ENCODE results near the gene ENPP3.

ENPP3 gene

DNA sequence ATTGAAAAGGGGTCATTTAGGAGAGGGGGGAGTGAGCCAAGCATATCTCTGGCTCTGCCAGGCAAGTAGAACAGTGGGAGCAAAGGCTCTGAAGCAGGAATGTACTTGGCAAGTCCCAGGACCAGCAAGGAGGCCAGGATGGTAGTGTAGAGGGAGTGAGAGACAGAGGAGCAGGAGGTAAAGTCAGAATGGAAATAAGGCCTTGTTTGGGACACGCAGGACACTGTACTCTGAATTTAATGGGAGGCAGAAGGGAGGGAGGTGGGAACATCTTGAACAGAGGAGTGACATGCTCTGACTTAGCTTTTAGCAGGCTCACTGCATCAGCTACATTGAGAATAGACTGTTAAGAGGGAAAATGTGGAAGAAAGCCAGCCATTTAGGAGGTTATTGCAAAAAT is 133.7 kb downstream of the ENPP3 start:
- no peak for DNase-seq

DNA sequence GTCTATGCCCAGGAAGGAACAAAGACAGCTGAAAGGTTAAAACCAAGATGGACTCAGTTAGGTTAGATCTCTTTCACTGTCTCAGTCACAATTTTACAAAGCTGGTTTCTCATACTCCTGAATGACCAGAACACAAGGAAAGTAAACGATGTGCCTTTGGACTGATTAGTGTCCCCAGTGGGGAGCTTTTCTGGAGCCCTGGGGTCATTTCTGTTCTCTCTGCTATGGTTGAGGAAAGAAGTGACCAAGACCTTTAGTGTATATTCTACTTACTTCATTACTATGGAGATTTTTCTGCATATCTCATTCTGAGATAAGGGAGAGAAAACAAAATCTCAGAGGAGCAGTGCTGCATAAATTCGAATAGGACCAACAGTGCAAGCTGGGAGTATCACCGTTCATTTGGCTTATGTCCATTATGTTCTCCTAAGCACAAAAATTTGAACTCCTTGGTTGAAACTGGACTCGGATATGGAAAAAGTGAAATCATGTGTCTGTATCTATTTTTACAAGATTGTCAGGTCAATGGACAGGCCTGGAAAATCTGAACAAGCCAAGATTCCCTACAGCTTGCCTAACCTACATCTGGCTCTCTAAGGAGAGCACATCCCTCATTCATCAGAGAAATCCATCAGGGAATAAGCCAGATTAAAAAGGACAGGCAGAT is 136.3 kb downstream of the ENPP3 start:
- no peak for DNase-seq

DNA sequence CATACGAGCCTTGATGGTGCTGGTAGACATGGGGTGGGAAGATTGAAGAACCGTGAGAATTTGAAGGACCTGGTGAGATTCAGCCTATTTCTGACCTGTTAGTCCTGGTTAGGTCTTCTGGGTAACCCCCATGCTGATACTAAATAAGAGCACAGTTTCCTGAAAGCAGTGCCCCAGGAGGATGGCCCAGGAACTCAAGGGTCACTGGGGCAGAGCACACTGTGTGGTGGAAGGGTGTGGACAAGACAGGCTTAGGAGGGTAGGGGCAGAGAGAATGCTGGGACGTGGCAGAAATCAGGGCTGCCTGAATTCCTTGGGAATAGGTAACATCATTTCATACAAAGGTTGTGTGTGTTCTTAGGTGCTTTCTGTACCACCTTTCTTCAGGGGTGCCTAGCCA is 138.8 kb downstream of the ENPP3 start:
- DNase-seq, result no peak

DNA sequence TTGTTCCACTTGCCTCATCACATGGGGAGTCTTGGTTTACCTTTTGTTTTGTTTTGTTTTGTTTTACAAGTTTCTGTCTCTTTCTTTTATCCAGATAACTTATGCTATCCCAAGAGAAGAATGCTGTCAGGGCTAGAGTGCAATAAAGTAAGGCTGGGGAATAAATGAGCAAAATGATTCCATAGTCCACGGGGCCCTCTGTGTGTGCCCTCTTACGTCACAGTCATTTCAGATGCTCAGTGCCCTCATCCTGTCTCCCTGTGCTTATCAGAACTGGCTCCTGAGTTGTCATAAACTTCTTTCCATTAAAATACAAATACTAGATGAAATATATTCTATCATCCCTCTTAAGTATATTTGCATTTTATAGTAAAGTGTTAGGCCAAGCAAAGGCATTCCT is 139.9 kb downstream of the ENPP3 start:
- no peak for DNase-seq

DNA sequence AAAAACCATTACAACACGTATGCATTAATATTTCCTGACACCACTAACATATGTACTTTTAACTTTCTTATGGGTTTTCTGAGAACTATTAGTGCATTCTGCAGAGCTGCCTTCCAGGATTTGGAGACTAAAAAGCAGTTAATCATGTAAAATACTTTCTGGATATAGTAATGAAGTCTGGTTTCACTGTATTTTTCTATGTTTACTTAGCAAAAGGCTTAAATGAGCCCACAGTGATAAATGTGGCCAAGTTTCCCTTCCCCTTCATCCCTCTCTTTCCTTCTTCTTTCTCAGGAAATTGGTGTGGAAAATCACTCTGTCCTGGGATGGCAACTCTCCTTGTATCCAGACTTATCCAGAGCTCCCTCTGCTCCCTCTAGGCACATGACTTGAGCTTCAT is 141.1 kb downstream of the ENPP3 start:
- DNase-seq, result no peak

DNA sequence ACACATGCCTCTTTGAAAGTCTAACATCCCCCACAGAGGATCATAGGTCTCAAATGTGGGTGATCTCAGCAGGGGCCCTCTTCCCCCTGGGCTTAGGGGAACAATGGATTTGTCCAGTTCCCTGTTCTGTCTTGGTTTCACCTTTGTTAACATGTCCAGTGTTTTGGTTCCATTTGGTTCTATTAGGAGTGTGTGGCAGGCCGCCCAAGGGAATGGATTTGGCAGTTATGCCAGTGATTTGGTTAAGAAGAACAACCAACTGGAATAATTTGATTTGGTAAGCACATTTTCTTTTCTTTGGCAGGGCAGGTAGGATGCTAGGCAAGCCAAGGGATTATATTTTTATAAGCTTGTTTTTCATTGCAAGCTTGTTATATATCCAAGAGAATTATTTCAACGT is 142.2 kb downstream of the ENPP3 start:
- no peak for DNase-seq

DNA sequence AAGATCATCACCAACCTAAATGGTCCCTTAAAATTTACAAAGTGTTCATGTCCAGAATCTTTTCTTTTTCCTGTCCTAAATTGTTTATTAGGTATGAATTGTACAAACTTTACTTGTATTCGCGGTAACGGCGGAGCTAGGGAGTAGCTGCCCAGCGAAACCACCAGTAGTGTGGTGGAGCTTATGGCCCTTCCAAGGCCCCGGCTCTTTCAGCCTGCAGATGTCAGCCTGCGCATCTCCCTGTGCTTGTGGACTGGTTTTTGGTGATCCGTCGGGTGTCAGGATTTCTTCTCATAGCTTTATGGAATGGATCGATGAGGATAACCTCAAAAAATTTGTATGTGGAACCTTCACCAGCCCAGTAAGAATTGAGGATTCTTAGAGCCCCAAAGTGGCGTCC is 143.5 kb downstream of the ENPP3 start:
- no peak for DNase-seq

DNA sequence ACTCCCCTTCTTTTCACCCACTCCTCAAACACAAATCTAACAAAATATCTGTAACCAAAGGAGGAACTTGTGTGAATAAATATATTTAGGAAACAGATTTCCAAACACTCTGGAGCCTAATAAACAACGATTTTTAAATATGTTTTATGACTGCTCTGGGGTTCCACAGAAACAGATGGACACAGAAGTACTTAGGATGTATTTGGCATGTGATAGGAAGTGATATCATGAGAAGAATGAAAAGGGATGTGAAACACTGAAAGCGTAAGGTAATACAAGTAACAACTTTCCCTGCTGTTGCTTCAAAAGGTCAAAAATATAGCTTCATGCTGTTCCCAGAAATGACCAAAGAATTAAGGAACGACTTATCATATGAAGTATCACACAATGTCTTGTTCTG is 144.6 kb downstream of the ENPP3 start:
- DNase-seq, result no peak

DNA sequence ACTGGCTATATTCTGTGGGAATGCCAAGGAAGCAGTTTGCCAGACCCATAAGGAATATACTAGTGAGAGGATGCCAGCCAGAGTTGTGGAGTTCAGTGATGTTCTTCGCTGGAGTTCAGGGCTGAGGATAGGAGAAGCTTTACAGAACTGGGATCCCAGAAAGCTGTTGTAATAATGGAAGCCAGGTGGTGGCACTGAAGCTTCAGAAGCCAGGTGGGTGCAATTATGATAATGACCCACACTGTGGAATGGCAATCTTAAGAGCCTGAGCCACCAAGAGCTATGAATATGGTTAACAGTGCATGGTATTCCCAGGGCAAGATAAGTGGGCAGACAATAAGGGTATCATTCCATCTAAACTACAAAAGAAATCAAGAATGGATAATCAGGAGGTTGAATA is 145.7 kb downstream of the ENPP3 start:
- no peak for DNase-seq

DNA sequence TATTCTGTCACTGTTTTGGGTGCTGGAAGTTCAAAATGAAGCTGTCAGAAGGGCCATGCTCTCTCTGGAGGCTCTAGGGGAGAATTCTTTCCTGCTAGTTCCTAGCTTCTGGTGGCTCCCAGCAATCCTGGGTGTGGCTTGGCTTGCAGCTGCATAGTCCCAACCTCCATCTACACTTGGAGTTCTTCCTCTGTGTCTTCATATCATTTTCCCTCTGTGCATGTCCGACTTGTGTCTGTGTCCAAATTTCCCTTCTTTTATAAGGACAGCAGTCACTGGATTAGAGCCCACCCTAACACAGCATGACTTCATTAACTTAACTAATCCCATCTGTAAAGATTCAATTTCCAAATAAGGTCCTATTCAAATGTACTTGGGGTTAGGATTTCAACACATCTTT is 147.5 kb downstream of the ENPP3 start:
- DNase-seq, result no peak

DNA sequence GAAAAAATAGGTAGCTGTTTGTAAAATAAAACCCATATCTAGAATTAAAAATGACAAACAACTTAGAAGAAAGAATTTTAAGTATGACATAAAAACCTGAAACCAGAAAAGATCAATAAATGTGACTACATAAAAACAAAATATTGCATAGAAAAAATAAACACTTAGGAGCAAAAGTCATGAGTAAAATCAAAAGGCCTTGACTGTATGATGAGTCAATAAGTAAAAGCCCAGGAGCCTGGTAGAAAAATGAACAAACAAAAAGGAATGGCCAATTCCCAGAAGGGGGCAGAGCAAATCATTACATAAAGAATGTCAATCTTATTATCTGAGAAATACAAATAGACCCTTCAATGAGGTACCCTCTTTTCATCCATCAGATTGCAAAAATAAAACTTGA is 150.0 kb downstream of the ENPP3 start:
- DNase-seq, result no peak

DNA sequence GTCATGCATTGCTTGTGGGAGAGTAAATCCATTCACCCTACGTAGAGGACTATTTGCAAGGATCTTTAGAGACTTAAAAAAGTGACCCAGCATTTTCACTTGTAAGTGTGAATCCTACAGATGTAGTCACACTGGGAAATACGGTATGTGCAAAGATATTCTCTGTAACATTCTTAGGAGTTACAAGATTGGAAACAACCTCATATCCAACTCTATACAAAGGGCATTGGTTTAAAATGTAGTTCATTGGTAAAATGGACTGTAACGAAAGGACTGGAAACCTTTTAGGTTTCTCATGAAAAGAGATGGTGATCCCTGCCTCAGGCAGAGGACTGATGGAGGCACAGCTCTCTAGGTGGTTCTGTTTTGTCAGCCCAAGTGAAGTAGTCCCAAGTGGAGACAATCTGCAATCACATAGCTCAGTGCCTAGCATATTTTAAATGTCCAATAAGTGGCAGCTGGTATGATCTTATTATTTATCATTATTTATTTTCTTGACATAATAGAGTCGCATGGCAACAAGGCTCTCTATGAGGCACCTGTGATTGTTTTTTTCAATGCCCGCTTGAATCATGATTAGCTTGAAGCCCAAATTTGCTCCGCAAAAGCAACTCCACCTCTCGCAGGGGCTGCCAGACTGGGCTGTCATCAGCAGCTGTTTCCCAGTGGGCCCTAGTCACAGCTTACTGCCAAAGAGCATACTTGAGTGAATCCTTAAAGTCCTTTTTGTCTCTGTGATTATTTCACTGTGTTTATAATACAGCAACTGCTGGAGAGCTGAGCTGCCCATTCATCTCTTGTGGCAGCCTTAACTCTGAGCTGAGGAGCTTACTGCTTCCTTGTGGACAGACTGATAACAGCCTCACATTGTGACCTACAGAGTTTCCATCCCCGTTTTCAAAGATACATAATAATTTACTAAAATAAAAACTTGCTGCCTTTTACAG is 150.9 kb downstream of the ENPP3 start:
- DNase-seq, result no peak

DNA sequence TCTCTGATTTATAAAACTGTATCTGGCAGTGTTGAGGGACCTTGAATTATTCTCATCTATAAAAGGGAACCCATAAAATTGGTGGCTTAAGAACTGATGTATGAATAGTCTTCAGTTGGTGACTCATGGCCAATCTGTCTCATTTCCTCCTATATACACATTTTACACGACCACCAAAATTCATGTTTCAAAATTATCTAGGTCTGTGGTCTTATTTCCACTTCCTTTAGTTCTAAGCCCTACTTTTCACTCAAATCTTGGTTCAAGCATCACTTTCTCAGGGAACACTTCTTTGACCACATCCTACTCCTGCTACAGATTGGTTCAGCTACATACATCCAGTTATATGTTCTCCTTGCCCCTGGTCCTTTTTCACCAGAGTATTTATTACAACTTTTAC is 152.1 kb downstream of the ENPP3 start:
- no peak for DNase-seq

DNA sequence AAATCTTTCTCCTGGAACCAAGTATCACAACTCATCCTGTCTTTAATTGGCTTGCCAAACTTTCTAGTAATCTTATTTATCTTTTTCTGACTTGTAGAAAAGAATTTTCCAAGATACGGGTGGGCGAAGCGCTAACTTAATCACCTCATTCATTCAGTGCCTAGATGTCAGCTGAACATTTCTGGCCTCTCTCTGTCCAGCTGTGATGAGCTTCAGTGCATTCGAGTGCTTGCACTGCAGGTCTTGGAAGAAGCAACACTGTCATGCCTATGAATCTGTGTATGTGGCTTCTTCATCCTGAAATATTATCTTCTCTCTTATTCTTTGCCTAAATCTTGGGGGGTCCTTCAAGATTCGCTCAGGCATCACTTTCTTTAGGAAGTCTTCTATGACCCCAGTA is 154.4 kb downstream of the ENPP3 start:
- DNase-seq, result no peak

DNA sequence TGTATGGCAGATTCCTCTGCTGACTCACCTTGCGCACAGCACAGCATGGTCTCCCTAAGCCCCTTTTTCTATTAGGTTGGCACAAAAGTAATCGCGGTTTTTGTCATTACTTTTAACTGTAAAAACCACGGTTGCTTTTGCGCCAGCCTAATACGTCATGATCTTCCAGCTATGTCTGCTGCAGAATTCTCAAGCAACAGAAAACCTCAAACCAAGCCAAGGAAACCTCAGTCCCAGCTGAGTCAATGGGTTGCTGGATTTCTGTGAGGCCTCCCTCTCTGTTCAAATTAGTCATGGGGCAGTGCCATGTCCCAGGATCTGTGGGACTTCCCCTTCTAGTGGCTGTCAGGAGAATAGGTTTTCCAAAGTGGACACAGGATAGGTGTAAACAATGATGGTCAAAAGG is 155.0 kb downstream of the ENPP3 start:
- DNase-seq, result no peak

DNA sequence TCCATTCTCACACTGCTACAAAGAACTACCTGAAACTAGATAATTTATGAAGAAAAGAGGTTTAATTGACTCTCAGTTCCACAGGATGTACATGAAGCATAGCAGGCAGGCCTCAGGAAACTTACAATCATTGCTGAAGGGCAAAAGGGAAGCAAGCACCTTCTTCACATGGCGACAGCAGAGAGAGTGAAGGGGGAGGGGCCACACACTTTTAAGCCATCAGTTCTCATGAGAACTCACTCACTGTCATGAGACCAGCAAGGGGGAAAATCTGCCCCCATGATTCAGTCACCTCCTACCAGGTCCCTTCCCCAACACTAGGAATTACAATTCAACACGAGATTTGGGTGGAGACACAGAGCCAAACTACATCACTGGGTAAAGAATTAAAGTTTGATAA is 158.3 kb downstream of the ENPP3 start:
- no peak for DNase-seq

Measured in activated effector memory CD4-positive, alpha-beta T cell treated with Interleukin-2 at 50 U/mL for 16 hours (primary cell).